ENCODE results near the gene NCAPH2. TPM values are rescaled to one million over a fixed set of nuclear protein-coding genes. Genes with fewer than 3 reads are reported as not detected.

The NCAPH2 gene
- total and polyA plus RNA-seq, 2 of the 8 experiments (the other 6 are each of a cell fraction or from before 2014, with no cell fraction given), result 62.2 to 81.6 TPM

DNA sequence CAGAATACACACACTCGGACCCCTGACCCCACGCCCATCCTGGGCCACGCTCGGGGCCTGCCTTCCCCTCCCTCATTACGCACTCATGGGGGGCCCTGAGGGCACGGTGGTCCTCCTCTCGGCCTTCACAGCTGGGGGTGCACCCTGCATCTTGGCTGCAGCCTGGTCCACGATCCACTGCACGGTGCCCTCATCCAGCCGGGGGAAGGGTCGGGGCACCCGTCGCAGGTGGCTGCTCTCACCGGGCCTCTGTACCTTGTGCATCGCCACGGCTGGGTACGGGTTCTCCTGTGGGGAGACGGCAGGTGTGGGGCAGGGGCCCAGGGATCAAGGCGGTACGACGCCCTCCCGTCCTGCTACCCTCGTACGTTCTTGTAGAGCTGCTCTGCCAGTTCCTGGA lies 43.6 kb upstream of the NCAPH2 start (continued):
- no peak for TF ChIP-seq GABPA (IDR thresholded peaks at IDR 0.05; ENCODE audit: borderline replicate concordance, insufficient read depth, low read length)

All from H1 (cell line).